HS-27A (cell line): Measurements from ENCODE around the gene ESYT2.
"Not testable (repeated sequence)": the region's sequence is repeated elsewhere in the genome, so short reads cannot be mapped to it uniquely, and the experiment has no call there.

Source experiments
- DNase-seq: peaks from one replicate; pipeline ENCODE4 v3.0.0-alpha.2; 2012; ENCODE audit warnings: low read depth, missing footprints

ESYT2 gene

DNA sequence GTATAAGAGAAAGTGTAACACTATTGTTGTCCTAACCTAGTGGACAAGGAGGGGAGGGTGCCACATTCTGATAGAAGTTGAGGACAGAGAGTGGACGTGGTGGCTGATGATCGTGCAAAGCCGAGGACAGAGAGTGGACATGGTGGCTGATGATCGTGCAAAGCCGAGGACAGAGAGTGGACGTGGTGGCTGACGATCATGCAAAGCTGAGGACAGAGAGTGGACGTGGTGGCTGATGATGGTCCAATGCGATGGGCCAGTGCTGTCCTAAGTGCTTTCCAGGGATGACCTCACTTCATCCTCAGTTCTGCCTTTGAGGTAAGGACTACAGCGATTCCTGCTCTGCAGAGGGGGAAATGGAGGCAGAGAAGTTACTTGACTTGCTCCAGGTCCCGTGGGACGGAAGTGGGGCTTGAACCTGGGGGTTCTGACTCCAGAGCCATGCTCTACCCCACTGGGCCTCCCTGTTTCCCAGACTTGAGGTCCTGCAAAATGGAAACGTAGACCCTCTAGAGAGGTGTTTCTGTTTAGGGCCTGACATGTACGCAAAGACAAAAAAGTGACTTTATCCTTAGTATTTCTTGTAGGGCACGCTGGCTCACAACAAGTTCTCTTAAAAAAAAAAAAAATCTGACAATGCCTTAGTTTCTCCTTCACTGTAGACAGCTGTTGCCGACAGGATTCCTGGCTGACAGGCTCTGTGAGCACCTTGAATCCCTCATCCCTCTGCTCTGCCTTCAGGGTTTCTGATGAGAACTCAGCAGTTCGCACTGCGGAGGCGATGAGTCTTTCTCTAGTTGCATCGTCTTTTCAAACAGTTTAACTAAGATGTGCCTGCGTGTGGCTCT, 104.4 kb downstream of the ESYT2 start:
- DNase-seq = no peak

DNA sequence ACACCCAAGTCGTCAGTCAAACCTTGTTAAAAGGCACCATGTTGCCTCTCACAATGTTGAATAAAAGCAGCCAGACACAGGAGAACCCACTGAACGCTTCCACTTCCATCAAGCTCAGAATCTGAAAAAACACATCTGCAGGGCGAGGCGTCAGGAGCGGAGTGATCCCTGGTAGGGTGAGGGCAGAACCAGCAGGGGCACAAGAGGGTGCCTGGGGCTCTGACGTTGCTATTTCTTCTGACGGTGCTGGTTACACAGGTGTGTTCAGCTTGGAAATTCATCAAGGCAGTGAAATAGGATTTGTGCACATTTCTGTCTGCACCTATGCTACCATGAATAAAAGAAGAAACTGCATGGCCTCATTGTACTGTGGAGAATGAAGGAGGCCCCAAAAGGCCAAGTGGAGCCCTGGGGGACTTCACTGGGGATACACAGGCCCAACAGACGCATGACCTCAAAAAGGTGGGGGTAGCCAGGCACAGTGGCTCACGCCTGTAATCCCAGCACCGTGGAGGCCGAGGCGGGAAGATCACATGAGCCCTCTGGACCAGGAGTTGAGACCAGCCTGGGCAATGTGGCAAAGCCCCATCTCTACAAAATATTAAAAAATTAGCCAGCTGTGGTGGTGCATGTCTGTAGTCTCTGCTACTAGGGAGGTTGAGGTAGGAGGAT, 105.5 kb downstream of the ESYT2 start:
- DNase-seq = no peak

DNA sequence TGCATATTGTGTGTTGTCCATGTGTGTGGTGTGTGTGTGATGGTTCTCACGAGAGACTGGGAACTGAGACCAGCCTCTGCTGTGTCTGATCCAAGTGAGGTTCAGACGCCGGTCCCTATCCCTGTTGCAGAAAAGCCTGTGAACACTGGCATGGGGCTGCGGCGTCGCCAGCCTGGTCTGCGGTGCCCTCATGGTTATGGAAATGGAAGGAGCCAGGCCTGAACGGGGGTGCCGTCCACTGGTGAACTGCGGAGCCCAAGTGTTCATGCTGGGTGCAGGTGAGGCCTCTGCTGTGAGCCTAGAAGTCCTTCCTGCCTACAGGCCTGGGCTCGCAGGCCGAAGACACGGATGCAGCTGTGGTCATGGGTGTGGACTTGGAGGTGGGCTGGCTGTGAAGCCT, 106.0 kb downstream of the ESYT2 start:
- DNase-seq = no peak

DNA sequence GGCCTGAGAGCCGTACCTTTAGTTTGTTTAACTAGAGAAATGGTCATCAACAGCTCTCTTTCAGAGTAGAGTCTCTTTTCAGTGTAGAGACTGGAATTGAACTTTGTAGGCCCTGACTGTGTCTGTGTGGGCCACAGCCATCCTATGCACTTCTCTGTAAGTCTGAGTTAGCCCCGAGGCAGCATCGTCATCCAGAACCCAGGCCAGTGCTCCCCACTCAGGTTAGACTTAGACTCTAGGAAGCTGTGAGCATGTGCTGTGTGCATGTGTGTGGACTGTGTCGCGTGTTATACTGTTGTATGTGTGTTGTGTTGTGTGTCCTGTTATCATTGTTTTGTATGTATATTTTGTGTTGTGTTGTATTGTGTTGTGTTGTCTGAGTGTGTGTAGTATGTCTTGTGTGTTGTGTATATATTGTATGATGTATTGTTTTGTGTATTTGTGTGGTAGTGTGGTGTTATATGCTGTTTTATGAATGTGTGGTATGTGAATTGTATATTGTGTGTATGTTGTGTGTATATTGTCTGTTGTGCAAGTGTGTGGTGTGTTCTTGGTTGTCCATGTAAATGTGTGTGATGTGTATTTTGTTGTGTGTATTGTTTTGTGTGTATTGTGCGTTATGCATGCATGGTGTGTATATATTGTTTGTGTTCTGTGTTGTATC, 106.6 kb downstream of the ESYT2 start:
- DNase-seq = no peak

DNA sequence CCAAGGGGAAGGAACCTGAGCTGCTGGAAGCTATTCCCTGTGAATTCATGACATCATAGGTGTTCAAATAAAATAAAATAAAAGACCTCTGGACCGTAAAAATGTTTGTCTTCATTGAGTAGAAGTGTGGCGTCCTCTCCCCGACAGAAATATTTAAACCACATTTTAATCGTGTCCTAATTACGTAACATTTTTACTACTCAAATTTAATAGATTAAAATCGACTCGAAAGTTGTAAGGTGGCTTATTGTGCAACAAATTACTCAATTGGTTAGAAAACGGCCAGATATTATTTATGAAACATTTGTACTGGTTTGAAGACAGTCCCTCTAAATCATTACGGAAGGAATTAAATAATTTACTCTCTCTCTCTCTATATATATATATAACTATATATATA, 109.2 kb downstream of the ESYT2 start:
- DNase-seq = no peak

DNA sequence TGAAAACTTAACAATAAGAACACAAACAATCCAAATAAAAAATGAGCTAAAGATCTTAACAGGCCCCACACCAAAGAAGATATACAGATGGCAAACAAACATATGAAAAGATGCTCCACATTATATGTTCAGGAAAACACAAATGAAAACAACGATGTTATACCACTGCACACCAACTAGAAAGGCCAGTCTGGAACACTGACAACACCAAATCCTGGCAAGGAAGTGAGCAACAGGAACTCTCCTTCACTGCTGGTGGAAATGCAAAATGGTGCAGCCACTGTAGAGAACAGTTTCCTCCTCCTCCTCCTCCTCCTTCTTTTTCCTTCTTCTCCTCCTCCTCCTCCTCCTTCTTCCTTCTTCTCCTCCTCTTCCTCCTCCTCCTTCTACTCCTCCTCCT, 112.5 kb downstream of the ESYT2 start:
- DNase-seq = no peak

DNA sequence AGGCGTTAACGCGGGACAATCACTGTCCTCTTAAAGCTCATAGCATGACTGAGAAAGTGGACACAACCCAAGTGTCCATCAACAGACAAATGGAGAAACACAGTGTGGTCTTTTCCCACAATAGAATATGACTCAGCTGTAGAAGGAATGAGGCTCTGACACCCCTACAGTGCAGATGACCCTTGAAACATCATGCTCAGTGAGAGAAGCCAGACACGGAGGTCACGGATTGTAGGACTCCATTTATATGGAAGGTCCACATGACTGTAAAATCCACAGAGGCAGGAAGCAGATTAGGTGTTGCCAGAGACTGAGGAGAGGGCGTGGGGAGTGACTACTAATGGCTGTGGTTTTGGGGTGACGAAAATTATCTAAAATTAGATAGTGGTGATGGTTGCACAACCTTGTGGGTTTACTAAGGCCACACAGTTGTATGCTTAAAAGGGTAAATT, 118.6 kb downstream of the ESYT2 start:
- DNase-seq = no peak

DNA sequence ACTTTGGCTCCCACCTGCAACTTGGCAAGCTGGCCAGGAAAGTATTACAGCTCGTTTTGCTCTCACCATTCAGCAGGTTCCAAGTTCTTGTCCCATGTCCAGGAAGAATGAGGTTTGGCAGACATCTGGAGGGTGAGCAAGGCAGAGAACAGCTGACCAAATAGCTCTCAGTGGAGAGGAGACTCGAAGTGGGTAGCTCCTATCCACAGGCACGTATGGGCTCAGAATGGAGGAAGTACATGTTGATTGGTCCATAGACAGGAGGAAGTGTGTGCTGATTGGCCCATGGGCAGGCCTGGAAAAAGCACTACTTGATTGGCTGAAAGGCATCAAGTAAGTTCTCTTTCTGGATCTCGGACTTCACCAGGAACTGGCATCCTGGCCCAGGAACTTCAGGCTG, 121.7 kb downstream of the ESYT2 start:
- no peak for DNase-seq

DNA sequence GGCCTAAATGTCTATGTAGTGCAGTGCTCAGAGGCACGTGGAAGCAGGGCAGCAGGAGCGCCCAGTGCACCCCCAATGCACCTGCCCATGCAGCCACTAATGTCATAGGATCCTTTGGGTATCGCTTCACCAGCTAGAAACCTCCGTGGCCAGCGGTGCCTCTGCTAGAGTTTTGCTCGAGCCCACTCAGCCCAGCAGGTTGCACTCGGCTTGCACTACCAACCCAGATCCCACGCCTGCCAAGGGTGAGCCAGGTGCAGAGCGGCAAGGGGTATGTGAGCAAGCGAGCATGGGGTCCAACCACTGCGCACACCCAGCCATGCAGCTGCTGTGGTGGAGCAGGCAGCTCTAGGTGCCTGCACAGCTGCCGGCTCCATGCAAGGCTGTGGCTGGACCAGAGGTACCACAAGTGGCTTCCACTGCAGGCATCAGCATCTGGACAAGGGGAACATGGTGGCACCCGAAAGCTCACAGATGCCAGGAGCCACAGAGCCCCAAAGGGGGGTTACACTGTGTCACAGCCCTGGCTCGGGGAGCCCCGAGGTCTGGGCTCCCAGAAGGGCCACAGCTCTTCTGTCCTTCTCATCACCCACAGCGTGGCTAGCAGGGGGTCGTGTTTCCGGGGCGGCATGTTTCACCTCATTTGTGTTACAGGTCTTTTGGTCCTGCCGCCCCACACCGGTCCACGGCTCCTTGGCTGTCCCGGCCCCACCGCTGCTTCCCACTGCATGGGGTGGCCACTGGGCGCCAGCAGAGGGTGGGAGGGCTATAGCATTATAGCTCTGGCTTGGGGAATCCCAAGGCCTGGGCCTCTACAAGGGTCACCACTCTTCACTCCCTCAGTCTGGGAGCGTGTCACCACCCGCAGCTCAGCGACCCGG, 122.4 kb downstream of the ESYT2 start:
- DNase-seq = no peak

DNA sequence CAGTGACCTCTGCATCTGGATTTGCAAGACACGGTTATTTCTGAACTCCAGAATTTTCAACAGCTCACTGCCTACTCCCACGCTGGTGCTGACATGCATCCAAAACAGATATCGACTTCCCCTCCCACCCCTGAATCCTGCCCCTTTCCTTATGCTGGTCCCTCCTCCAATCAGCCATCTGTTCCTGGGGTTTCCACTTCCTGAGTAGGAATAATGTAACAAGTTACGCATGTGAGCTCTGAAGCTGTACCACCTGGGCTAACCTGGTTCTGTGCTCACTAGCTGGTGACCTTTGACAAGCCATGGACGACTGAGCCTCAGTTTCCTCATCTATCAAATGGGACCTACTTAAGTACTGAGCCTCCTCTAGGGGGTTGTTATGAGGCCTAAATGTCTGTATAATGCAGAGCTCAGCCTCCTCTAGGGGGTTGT, 123.0 kb downstream of the ESYT2 start:
- no peak for DNase-seq

DNA sequence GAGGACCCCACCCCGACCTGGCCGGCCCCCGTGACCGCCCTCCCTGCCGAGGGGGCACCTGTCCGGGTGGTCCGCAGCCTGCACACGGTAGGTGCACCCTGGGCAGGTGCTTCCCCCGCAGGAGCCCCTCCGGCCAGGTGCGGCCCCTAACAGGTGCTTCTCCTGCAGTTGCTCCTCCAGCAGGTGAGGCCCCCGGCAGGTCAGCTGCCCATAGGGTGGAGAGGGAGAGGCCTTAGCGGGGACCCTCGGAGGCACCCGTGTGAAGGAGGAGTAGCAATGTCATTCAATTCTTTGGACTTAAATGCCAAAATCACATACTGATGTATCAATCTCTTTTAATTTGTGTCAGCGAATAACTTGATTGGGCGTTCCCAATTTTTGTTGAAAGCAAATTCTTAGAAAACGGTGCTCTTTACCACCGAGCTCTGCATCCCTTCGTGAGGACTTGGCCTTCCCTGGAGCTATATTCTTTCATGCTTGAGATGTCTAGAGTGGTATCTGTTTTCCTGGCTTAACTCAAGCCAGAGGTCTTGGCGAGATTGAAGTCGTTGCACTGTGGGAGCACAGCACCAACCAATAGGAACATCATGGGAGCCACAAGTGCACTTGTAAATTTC, 124.0 kb downstream of the ESYT2 start:
- no peak for DNase-seq

DNA sequence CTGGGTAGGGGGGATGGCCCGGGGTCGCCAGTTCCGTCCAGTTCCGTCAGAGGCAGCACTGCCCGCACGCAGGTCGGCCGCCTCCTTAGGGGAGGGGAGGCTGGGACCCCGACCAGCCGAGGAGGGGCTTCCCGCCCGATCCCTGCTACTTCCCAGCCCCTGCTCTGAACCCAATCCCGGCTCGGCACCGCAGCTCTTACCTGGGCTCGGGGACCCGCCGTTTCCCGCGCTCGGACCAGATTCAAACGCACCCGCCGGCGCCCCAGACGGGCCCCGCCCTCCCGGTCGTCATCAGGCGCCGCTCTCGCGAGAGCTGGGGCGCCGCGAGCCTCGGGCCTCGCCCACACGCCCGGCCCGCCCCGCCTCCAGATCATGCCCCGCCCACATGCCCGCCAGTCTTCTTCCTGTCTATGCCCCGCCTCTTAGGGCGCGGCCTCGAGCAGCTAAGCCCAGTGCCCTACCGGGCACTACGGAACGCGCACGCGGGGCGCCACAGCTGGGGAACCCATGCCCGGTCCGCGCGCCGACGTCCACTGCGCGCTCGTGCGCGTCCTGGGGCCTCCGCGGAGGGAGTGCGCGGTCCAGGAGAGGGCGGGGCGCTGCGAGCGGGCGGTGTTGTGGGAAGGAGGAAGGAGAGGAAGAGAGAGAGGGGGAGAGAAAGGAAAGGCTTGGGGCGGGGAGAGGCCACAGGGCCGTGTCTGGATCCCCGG, 124.6 kb downstream of the ESYT2 start, which contains the start of gene NCAPG2:
Gene NCAPG2, minus strand, starts transcription at position 281 of the 710 bp plus-strand sequence. CDS start 2,905 bp downstream, outside the sequence.
- peak; percentile 75 for DNase-seq

DNA sequence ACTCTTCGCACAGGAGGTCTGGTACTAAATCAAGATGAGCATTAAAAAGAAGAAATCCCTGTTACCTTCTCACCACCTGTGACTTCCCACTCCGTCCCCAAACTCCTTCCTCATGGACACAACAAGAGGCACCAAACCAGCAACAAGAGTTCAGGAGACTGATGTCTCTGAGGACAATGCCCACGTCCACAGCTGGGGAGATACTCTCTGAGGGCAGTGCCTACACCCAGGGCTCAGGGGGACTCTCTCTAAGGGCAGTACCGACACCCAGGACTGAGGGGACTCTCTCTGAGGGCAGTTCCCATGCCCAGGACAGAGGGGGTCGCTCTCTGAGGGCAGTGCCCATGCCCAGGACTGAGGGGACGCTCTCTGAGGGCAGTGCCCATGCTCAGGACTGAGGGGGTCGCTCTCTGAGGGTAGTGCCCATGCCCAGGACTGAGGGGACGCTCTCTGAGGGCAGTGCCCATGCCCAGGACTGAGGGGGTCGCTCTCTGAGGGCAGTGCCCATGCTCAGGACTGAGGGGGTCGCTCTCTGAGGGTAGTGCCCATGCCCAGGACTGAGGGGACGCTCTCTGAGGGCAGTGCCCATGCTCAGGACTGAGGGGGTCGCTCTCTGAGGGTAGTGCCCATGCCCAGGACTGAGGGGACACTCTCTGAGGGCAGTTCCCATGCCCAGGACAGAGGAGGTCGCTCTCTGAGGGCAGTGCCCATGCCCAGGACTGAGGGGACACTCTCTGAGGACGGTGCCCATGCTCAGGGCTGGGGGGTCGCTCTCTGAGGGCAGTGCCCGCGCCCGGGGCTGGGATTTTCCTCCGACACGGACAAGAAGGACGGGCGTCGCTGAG, 125.4 kb downstream of the ESYT2 start:
- not testable (repeated sequence) for DNase-seq

DNA sequence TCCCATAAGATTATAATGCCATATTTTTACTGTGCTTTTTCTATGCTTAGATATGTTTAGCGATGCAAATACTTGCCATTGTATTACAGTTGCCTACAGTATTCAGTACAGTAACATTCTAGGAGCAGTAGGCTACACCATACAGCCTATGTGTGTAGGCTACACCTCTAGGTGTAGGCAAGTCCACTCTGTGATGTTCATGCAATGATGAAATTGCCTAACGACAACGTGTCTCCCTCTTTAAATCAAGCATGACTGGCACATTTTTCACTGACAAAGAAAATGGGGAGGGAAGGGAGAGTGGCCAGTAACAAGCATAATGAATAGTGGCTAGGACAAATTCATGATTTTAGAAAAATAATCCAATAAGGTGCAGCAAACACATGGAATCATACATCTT, 126.4 kb downstream of the ESYT2 start:
- no peak for DNase-seq

DNA sequence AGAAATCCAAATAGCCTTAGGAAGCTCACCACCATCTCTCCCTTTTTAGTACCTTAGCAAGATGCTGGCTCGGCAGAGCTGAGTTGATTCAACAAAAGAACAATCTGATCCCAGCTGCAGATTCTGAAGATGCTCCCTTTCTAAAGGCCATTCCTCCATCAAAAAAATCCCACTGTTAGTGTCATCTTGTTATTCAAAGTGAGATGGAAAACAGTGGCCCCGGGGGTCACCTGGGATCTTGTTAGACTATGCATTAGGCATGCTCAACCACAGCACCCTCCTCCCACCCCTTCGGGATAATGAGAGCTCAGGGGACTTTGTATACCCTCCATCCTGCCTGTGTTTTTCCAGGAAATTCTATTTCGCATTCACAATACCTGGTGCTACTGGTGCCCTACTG, 127.1 kb downstream of the ESYT2 start:
- no peak for DNase-seq

DNA sequence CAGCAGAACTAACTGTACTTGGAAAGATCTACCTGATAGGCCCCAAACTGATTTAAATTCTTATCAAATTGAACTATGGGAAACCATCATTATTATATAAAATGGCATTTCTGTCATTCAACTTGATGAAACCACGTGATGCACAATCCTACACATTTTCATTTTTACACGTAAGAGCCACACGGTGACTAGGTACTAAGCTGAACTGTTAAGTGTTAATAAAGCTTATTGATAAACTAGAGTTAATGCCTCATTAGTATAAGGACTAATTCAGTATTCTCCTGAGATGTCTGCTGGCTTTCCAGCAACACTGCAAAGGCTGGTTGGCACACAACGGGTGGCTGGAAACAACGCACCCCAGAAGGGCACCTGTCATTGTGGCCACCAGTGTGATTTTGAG, 129.3 kb downstream of the ESYT2 start:
- DNase-seq = no peak

DNA sequence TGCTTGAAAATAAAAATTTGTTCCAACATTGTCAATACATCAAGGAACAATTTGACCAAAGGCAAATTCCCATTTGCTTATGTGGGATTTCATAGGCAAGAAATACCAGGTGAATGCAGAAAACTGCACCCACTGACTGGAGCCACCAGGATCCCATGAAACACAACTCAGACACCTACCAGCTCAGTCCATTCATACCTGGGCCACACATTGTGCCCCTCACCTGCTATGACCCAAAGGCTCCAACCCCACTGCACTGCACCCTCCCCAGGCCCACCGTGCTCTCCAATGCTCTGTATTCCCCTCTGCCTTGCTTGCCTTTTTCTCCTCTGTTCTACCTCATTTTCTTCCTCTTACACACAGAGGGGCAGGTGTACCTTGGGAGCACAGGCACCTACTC, 130.0 kb downstream of the ESYT2 start:
- no peak for DNase-seq

DNA sequence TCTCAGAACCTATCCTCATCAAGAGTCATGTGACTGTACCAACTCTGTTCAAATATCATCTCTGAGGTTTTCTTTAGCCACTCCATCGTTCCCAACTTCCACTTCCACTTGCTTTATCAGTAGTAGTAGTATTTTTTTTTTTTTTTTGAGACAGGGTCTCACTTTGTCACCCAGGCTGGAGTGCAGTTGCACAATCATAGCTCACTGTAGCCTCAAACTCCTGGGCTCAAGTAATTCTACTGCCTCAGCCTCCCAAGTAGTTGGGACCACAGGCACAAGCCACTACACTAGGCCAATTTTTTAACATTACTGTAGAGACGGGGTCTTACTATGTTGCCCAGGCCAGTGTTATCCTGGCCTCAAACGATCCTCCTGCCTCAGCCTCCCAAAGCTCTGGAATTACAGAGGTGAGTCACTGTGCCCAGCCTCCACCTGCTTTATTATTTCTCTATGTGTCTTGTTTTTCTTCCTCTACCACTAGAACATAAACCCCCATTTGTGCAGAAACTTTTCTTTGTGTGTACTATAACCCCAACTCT, 130.6 kb downstream of the ESYT2 start:
- DNase-seq = no peak

DNA sequence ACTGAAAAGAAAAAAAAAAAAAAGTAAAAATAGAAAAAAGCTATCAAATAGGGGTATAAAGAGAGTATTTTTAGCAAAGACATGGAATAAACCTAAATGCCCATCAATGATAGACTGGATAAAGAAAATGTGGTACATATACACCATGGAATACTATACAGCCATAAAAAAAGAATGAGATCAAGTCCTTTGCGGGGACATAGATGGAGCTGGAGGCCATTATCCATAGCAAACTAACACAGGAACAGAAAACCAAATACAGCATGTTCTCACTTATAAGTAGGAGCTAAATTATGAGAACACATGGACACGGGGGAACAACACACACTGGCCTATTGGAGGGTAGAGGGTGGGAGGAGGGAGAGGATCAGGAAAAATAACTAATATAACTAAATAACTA, 131.7 kb downstream of the ESYT2 start:
- DNase-seq = not testable (repeated sequence)
